ENCODE measurements around the gene ABLIM1.
A peak's percentile ranks its signal among the peaks of the same experiment; 100 is the strongest.

DNA sequence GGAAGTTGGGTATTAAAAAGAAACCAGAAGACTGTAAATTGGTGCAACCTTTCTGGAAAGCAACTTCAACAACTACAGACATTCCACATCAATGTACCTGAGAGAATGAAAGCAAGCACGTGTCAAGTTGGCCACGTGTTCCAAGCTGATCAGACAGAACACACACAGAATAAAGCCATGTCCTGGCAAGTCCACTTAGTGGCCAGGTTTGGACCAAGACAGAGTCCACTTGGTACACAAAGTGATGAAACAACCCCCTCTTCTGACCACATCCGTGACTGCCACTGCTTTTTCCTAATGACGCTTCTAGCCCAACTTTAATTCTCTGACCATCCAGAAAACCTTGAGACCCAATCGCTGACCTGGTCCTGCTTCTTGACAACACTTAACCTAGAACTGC, 109.4 kb downstream of the ABLIM1 start:
- TF ChIP-seq, protein P1, sequence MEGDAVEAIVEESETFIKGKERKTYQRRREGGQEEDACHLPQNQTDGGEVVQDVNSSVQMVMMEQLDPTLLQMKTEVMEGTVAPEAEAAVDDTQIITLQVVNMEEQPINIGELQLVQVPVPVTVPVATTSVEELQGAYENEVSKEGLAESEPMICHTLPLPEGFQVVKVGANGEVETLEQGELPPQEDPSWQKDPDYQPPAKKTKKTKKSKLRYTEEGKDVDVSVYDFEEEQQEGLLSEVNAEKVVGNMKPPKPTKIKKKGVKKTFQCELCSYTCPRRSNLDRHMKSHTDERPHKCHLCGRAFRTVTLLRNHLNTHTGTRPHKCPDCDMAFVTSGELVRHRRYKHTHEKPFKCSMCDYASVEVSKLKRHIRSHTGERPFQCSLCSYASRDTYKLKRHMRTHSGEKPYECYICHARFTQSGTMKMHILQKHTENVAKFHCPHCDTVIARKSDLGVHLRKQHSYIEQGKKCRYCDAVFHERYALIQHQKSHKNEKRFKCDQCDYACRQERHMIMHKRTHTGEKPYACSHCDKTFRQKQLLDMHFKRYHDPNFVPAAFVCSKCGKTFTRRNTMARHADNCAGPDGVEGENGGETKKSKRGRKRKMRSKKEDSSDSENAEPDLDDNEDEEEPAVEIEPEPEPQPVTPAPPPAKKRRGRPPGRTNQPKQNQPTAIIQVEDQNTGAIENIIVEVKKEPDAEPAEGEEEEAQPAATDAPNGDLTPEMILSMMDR (IDR thresholded peaks at IDR 0.05 in 2 of 3, conservative IDR thresholded peaks at IDR 0.05 in 1 of 3; ENCODE audit: control insufficient read depth in 2 of 3, extremely low read depth in 1 of 3, insufficient read depth in 1 of 3, low read depth in 3 of 3, low read length in 3 of 3) = peak; percentile 25 to 55 (median 47); a peak in 4 of 6 replicates
- TF ChIP-seq POLR2AphosphoS5 (IDR thresholded peaks at IDR 0.05; ENCODE audit: low read length) = no peak
- TF ChIP-seq CHD2 (IDR thresholded peaks at IDR 0.05; ENCODE audit: borderline replicate concordance, low read depth, low read length) = no peak
- TF ChIP-seq SMC3 (IDR thresholded peaks at IDR 0.05; ENCODE audit: borderline replicate concordance, low read length) = peak; percentile 71
- TF ChIP-seq CBFB (IDR thresholded peaks at IDR 0.05; ENCODE audit: low read depth) = no peak
- TF ChIP-seq SREBF2 (IDR thresholded peaks at IDR 0.05; ENCODE audit: low read length) = no peak
- TF ChIP-seq EP300 (IDR thresholded peaks at IDR 0.05; ENCODE audit: borderline replicate concordance in 1 of 2, control insufficient read depth in 1 of 2, low read depth in 2 of 2, low read length in 2 of 2) = no peak
- no peak for TF ChIP-seq BHLHE40 (IDR thresholded peaks at IDR 0.05; ENCODE audit: borderline replicate concordance in 1 of 2, low read depth in 2 of 2, low read length in 1 of 2)
- TF ChIP-seq BACH1 (IDR thresholded peaks at IDR 0.05; ENCODE audit: borderline replicate concordance) = no peak
